Measurements from ENCODE around the gene ECI2.

ECI2 gene

DNA sequence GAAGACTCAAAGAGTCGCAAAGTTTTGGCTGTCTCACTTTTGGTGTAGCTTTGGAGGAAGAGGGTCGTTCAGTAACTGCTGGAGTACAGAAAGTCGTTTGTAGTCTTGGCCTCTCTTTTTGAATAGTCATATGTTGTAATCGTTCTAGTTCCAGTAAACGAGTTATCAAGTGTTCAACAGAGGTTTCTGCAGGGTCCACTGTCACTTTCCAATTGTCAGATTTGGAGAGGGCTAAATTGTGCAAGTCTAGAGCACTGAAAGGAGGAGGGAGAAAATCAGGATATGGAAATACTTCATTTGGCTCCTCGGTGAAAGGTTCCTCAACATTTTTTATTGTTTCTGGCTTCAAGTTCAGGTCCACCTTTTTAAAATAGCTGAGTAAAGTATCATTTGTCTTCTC lies 66.2 kb downstream of the ECI2 start:
- no peaks in the 10 kb centered on the region for H3K9me3 ChIP-seq (replicated peaks in 1 of 11)
- H3K4me3 ChIP-seq: no peak overlapping the region
- no peak overlapping the region for H3K27ac ChIP-seq
- peaks cover 16 to 23% (median 20%) of the 10 kb centered on the region in 11 experiments for H3K36me3 ChIP-seq
- no peaks in the 10 kb centered on the region for H3K27me3 ChIP-seq
- no peak overlapping the region for H3K4me2 ChIP-seq
- no peak for TF ChIP-seq Cebpa-rat (IDR thresholded peaks at IDR 0.05)
- H3K4me1 ChIP-seq: no peaks in the 10 kb centered on the region
- no peak overlapping the region for H3K9ac ChIP-seq
- H4K20me1 ChIP-seq: peaks cover 0 to 3% (median 0%) of the 10 kb centered on the region in 11 experiments; a peak in 1 of 22 replicates

DNA sequence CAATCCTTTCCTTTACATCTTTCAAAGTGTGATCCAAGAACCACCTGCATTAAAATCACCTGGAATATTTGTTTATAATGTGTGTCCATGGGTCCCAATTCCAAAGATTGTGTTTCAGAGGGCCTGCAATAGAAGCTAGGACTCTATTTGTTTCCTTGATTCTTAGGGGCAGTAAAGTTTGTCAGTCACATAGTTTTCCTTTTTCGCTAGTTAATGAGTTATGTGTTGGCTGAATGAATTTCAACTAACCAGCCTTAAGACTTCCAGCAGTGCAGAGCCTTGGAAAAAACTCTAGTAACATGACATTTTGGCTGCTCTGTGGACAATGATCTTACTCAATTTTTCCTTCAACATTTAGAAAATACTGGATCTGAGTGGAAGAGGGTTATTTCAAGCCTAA lies 67.7 kb downstream of the ECI2 start:
- Histone ChIP-seq H3K36me3 (peaks cover 31 to 38% (median 35%) of the 10 kb centered on the region in 11 experiments), H3K4me3 (no peak overlapping the region), H4K20me1 (peaks cover 0 to 12% (median 0%) of the 10 kb centered on the region in 11 experiments; a peak in 5 of 22 replicates), H3K4me1 (no peaks in the 10 kb centered on the region), H3K27me3 (no peaks in the 10 kb centered on the region), H3K4me2 (no peak overlapping the region), H3K9me3 (replicated peaks in 1 of 11) (no peaks in the 10 kb centered on the region), H3K9ac (no peak overlapping the region), H3K27ac (no peak overlapping the region)
- TF ChIP-seq Cebpa-rat (IDR thresholded peaks at IDR 0.05): no peak

DNA sequence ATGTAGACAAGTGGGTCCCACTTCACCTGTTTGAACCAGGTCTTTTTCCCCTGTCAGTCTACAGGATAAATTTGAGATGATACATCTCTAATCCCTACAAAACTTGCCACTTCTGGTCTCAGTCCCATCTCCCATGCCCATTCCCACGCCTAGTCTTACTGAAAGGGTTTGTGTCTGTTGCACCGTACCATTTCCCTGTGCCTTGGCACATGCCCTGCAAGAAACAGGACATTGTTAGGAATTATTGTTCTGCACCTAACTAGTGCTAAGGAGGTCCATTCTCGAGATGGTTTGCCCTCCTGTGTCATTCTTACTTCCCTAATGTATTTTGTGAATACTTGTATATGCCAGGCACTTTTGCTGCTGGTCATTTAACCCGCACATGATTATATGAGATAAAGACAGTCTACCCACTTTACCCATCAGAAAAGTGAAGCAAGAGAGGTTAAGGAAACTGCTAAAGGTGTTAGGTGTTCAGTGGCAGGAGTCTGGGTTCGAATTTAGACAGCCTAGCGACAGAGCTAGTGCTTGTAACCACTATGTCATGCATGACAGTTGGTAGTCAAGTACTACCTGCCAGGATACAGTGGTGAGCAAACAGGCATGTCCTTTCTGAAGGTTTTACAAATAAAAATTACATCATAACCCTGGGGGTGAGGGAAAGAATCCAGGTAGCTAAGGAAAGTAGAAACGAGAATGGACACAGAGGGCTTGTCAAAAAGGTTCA lies 69.2 kb downstream of the ECI2 start:
- Histone ChIP-seq H3K36me3 (peaks cover 46 to 53% (median 50%) of the 10 kb centered on the region in 11 experiments), H3K9me3 (replicated peaks in 1 of 11) (no peaks in the 10 kb centered on the region), H3K9ac (no peak overlapping the region), H4K20me1 (peaks cover 0 to 15% (median 0%) of the 10 kb centered on the region in 11 experiments; a peak in 5 of 22 replicates), H3K4me2 (no peak overlapping the region), H3K27me3 (no peaks in the 10 kb centered on the region), H3K4me1 (no peaks in the 10 kb centered on the region), H3K4me3 (no peak overlapping the region), H3K27ac (no peak overlapping the region)
- no peak for TF ChIP-seq Cebpa-rat (IDR thresholded peaks at IDR 0.05)

All from BLaER1 treated with 17β-estradiol and CSF1 and Interleukin-3, amounts not matched to agents 10 nM and 100 nM (cell line).